ENCODE results near the gene INTS4.
"Not testable (repeated sequence)": the region's sequence is repeated elsewhere in the genome, so short reads cannot be mapped to it uniquely, and the experiment has no call there.

The INTS4 gene

GRCh38 chr11:77943296-77943695 lies 51.2 kb downstream of the INTS4 start:
- not testable (repeated sequence) for DNase-seq

- not testable (repeated sequence) for DNase-seq
These were observed 52.0 kb downstream of the INTS4 start for GRCh38 chr11:77942465-77942864.

- not testable (repeated sequence) for DNase-seq
These were observed 60.9 kb downstream of the INTS4 start for GRCh38 chr11:77933596-77933995.

- not testable (repeated sequence) for DNase-seq
These were observed 63.9 kb downstream of the INTS4 start for GRCh38 chr11:77930334-77931208.

GRCh38 chr11:77917713-77918112 lies 76.8 kb downstream of the INTS4 start:
- not testable (repeated sequence) for DNase-seq

GRCh38 chr11:77914307-77914791 lies 80.1 kb downstream of the INTS4 start:
- DNase-seq = not testable (repeated sequence)

- DNase-seq = not testable (repeated sequence)
These were observed 80.7 kb downstream of the INTS4 start for GRCh38 chr11:77913608-77914306.

GRCh38 chr11:77910828-77911227 lies 83.6 kb downstream of the INTS4 start:
- not testable (repeated sequence) for DNase-seq

GRCh38 chr11:77909277-77909676 lies 85.2 kb downstream of the INTS4 start:
- no peak for DNase-seq

GRCh38 chr11:77908835-77909234 lies 85.6 kb downstream of the INTS4 start:
- no peak for DNase-seq

- not testable (repeated sequence) for DNase-seq
These were observed 99.5 kb downstream of the INTS4 start for GRCh38 chr11:77894949-77895348.

- not testable (repeated sequence) for DNase-seq
These were observed 102.8 kb downstream of the INTS4 start for GRCh38 chr11:77891703-77892102.

- DNase-seq = not testable (repeated sequence)
These were observed 103.2 kb downstream of the INTS4 start for GRCh38 chr11:77891256-77891655.

GRCh38 chr11:77890619-77891056 lies 103.8 kb downstream of the INTS4 start:
- DNase-seq = not testable (repeated sequence)

GRCh38 chr11:77890100-77890614 lies 104.3 kb downstream of the INTS4 start:
- not testable (repeated sequence) for DNase-seq

GRCh38 chr11:77889045-77889444 lies 105.4 kb downstream of the INTS4 start:
- DNase-seq = not testable (repeated sequence)

- DNase-seq = no peak
These were observed 108.1 kb downstream of the INTS4 start for GRCh38 chr11:77886401-77886800.

- no peak for DNase-seq
These were observed 109.7 kb downstream of the INTS4 start for GRCh38 chr11:77884829-77885190.

GRCh38 chr11:77884186-77884828 lies 110.2 kb downstream of the INTS4 start:
- DNase-seq = no peak

GRCh38 chr11:77883775-77884174 lies 110.7 kb downstream of the INTS4 start:
- no peak for DNase-seq

- no peak for DNase-seq
These were observed 112.1 kb downstream of the INTS4 start for GRCh38 chr11:77882396-77882795.

GRCh38 chr11:77879218-77879617 lies 115.2 kb downstream of the INTS4 start:
- DNase-seq = no peak

GRCh38 chr11:77878247-77878646 lies 116.2 kb downstream of the INTS4 start:
- DNase-seq = not testable (repeated sequence)
